Naive thymus-derived CD4-positive, alpha-beta T cell (primary cell): ENCODE data around the gene GTF2A1. TPM values are rescaled to one million over a fixed set of nuclear protein-coding genes. Genes with fewer than 3 reads are reported as not detected.

Experiments used
- ATAC-seq: fragments of 150-1000 bp; cut with Tn5 transposase; 2 replicates; pipeline ENCODE4 v1.10.0; 2021; ENCODE audit warnings: mild to moderate bottlenecking, moderate library complexity
- CTCF ChIA-PET: fragments of 350-600 bp; sonication (Branson Sonifier 250); formaldehyde crosslinking; loops from one replicate; lab custom pipeline; 2021; ENCODE audit warnings: antibody characterized with exemption; lab: Charles Lee
- POLR2A ChIA-PET: fragments of 350-600 bp; sonication (Branson Sonifier 250); formaldehyde crosslinking; loops from one replicate; lab custom pipeline; 2021; ENCODE audit warnings: antibody characterized with exemption, inconsistent platforms; lab: Charles Lee
- DNase-seq, 9 donors: peaks; one replicate each; pipeline versions ENCODE4 v3.0.0 to v3.0.0-alpha.2; 2020 to 2022; ENCODE audit warnings: mixed read lengths in 1 of 9
- H3K27ac ChIP-seq: one replicate; pipeline ENCODE4 v1.7.0; 2013; ENCODE audit warnings: mild to moderate bottlenecking, low read depth, low read length, moderate library complexity
- H3K27me3 ChIP-seq, 2 donors: one replicate each; pipeline ENCODE4 v1.7.0; 2013; ENCODE audit warnings: low read length in 2 of 2, mild to moderate bottlenecking in 2 of 2, moderate library complexity in 2 of 2; ENCODE audit not compliant: control insufficient read depth in 2 of 2, insufficient read depth in 2 of 2
- H3K36me3 ChIP-seq, 3 experiments: 1 replicate in 2 of 3; 2 replicates in 1 of 3; pipeline ENCODE4 v1.7.0; 2013; ENCODE audit warnings: low read length in 3 of 3, mild to moderate bottlenecking in 3 of 3, moderate library complexity in 1 of 3; ENCODE audit not compliant: insufficient read depth in 3 of 3, control insufficient read depth in 2 of 3
- H3K4me1 ChIP-seq, 2 donors: one replicate each; pipeline ENCODE4 v1.7.0; 2013; ENCODE audit warnings: low read length in 2 of 2, mild to moderate bottlenecking in 2 of 2, moderate library complexity in 1 of 2; ENCODE audit not compliant: control insufficient read depth in 2 of 2, insufficient read depth in 2 of 2
- H3K4me3 ChIP-seq: 2 replicates; pipeline ENCODE4 v1.7.0; 2013; ENCODE audit warnings: mild to moderate bottlenecking, low read length
- H3K9me3 ChIP-seq, 3 experiments: 1 replicate in 2 of 3; 2 replicates in 1 of 3; pipeline ENCODE4 v1.7.0; 2013; ENCODE audit warnings: low read length in 3 of 3; ENCODE audit not compliant: control insufficient read depth in 2 of 3
- H3K27ac Mint-ChIP-seq, 9 donors: one replicate each; pipeline ENCODE4 v1.8.0; 2020 to 2022; ENCODE audit warnings: mixed read lengths in 9 of 9, mild to moderate bottlenecking in 8 of 9, moderate library complexity in 5 of 9, inconsistent platforms in 2 of 9
- H3K27me3 Mint-ChIP-seq, 5 donors: one replicate each; pipeline ENCODE4 v1.8.0; 2021 to 2022; ENCODE audit warnings: mixed read lengths in 5 of 5, mild to moderate bottlenecking in 1 of 5
- H3K36me3 Mint-ChIP-seq, 5 donors: one replicate each; pipeline ENCODE4 v1.8.0; 2020 to 2022; ENCODE audit warnings: mixed read lengths in 5 of 5, mild to moderate bottlenecking in 3 of 5, inconsistent platforms in 1 of 5
- H3K4me1 Mint-ChIP-seq, 7 donors: one replicate each; pipeline ENCODE4 v1.8.0; 2020 to 2022; ENCODE audit warnings: mixed read lengths in 7 of 7, mild to moderate bottlenecking in 3 of 7, inconsistent platforms in 1 of 7
- H3K4me3 Mint-ChIP-seq, 10 donors: one replicate each; pipeline ENCODE4 v1.8.0; 2020 to 2022; ENCODE audit warnings: mild to moderate bottlenecking in 10 of 10, mixed read lengths in 10 of 10, moderate library complexity in 6 of 10, inconsistent platforms in 2 of 10
- H3K9me3 Mint-ChIP-seq, 11 donors: one replicate each; pipeline ENCODE4 v1.8.0; 2020 to 2022; ENCODE audit warnings: mixed read lengths in 11 of 11, mild to moderate bottlenecking in 4 of 11, inconsistent platforms in 1 of 11, moderate library complexity in 1 of 11
- intact Hi-C, 2 donors: fragments of 100-400 bp; cut with micrococcal nuclease; formaldehyde crosslinking; loops; one replicate each; pipeline ENCODE4 v1.15.1; 2023
- polyA plus RNA-seq, 2 donors: library from polyadenylated mRNA; unstranded; fragments of 300-500 nt; fragmentation: Illumina TruSeq; gene quantifications; one replicate each; pipeline ENCODE4 v1.2.3, GENCODE V29; 2021
- total RNA-seq, 6 experiments: library from RNA in 5 of 6; stranded (reverse) in 5 of 6; gene quantifications; 1 replicate in 5 of 6; 2 replicates in 1 of 6; pipeline ENCODE4 v1.2.3 and lab custom pipeline; 2021 to 2026

GTF2A1 gene
- total and polyA plus RNA-seq, 7 experiments from 2014 or later = 8.4 to 39.2 (median 26.9) TPM

GRCh38 chr14:81264671-81265070 is 43.9 kb upstream of the GTF2A1 start:
- H3K9me3 Mint-ChIP-seq = no peaks in the 10 kb centered on the region
- H3K27ac Mint-ChIP-seq = no peak overlapping the region
- DNase-seq (no peak), ATAC-seq (no peak)
- Histone ChIP-seq H3K4me3 (no peak overlapping the region), H3K4me1 (no peaks in the 10 kb centered on the region), H3K27me3 (no peaks in the 10 kb centered on the region), H3K27ac (no peak overlapping the region), H3K36me3 (no peaks in the 10 kb centered on the region), H3K9me3 (no peaks in the 10 kb centered on the region)
- intact Hi-C loops = no loop called here
- no peaks in the 10 kb centered on the region for H3K36me3 Mint-ChIP-seq
- ChIA-PET CTCF (interaction anchor here (0.6 kb wide), 1 partner anchor 93 kb away, joined by 4 read pairs; no protein-coding TSS in a partner anchor), POLR2A (no interaction called here)
- H3K4me1 Mint-ChIP-seq = peaks cover 0 to 21% (median 6%) of the 10 kb centered on the region in 7 donors
- peaks cover 12 to 46% (median 37%) of the 10 kb centered on the region in 5 donors for H3K27me3 Mint-ChIP-seq
- H3K4me3 Mint-ChIP-seq = no peak overlapping the region

DNA sequence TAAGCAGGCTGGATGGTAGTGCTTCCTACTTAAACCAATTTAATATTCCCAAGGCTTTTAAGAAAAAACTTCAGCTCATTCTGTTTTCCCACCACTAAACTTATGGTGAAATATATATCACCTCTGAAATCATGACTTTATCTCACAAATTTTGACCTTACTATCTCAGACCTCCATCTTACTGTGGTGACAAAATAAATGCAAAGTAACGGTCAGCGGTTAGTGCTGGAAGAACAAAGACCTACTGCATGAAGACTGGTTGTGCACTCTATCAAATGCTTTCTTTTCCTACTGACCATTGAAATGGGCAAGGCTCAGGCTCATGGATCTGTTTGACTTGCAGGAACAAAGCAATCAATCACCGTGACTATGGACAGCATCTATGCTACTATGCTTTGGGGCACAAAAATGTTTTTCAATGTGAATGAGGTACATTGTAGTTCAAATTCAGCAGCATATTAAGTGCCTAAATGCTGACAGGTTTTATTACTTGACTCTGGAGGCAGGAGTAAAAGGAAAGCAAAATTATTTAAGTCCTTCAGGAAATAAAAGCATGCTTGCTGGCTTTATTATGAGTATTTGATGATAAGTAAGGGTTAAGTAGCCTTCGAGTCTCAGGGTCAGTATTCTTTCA is 43.1 kb upstream of the GTF2A1 start:
- Mint-ChIP-seq H3K4me3 (no peak overlapping the region), H3K4me1 (peaks cover 0 to 17% (median 6%) of the 10 kb centered on the region in 7 donors), H3K27ac (no peak overlapping the region), H3K9me3 (no peaks in the 10 kb centered on the region), H3K27me3 (peaks cover 8 to 43% (median 40%) of the 10 kb centered on the region in 5 donors), H3K36me3 (no peaks in the 10 kb centered on the region)
- no peaks in the 10 kb centered on the region for H3K36me3 ChIP-seq
- CTCF ChIA-PET = no interaction called here
- POLR2A ChIA-PET = interaction anchor here (0.6 kb wide), 1 partner anchor 197 kb away, joined by 3 read pairs; no protein-coding TSS in a partner anchor
- H3K4me3 ChIP-seq = no peak overlapping the region
- no peaks in the 10 kb centered on the region for H3K4me1 ChIP-seq
- H3K27ac ChIP-seq = no peak overlapping the region
- ATAC-seq = peak; percentile 40
- no peaks in the 10 kb centered on the region for H3K9me3 ChIP-seq
- intact Hi-C loops = no loop called here
- no peaks in the 10 kb centered on the region for H3K27me3 ChIP-seq
- no peak for DNase-seq

DNA sequence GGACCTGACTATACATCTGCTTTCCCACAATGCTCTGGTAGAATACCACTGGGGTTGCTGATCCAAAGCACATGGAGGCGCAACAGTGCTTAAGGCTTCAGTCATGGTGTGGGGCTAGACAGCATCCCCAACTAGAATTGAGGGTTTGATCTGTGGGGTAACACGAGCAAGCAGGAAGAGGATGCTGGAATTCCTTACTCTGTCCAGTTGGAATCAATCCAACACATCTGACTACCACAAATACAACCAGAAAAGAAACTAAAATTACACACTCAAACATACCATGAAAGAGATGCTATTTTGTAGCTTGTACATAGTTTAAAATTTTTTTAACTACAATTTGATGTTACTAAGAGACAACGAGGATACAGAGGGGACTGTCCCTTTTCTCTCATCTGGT is 40.4 kb upstream of the GTF2A1 start:
- Mint-ChIP-seq H3K27me3 (peaks cover 0 to 25% (median 24%) of the 10 kb centered on the region in 5 donors), H3K4me1 (peaks cover 0 to 4% (median 1%) of the 10 kb centered on the region in 7 donors), H3K9me3 (no peaks in the 10 kb centered on the region), H3K4me3 (no peak overlapping the region), H3K36me3 (no peaks in the 10 kb centered on the region), H3K27ac (no peak overlapping the region)
- H3K4me1 ChIP-seq = no peaks in the 10 kb centered on the region
- ATAC-seq (no peak), DNase-seq (no peak)
- no peaks in the 10 kb centered on the region for H3K9me3 ChIP-seq
- H3K27ac ChIP-seq = no peak overlapping the region
- no peaks in the 10 kb centered on the region for H3K27me3 ChIP-seq
- H3K36me3 ChIP-seq = no peaks in the 10 kb centered on the region
- ChIA-PET POLR2A (no interaction called here), CTCF (no interaction called here)
- H3K4me3 ChIP-seq = no peak overlapping the region
- intact Hi-C loops = no loop called here

DNA sequence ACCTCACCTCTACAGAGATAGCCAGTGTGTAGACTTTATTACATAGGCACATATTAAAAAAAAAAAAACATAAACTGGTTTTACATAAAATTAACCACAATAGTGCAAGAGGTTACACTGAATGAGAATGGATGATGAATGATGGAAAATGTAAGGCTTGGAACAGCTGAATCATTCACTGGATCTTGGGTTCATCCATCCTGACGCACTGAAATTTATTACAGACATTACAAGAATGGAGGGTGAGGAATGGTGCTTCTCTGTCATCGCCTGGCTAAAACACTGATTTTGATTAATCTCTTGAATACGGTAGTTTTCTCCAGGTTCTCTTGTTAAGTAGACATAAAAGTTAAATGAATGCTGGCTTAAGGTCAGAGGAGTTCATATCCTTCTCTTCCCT is 40.0 kb upstream of the GTF2A1 start:
- Histone ChIP-seq H3K4me3 (no peak overlapping the region), H3K27ac (no peak overlapping the region), H3K36me3 (no peaks in the 10 kb centered on the region), H3K27me3 (no peaks in the 10 kb centered on the region), H3K4me1 (no peaks in the 10 kb centered on the region), H3K9me3 (no peaks in the 10 kb centered on the region)
- H3K9me3 Mint-ChIP-seq = no peaks in the 10 kb centered on the region
- peaks cover 0 to 25% (median 20%) of the 10 kb centered on the region in 5 donors for H3K27me3 Mint-ChIP-seq
- peaks cover 0 to 3% (median 0%) of the 10 kb centered on the region in 7 donors for H3K4me1 Mint-ChIP-seq
- H3K4me3 Mint-ChIP-seq = no peak overlapping the region
- no peak for DNase-seq
- intact Hi-C loops = no loop called here
- H3K27ac Mint-ChIP-seq = no peak overlapping the region
- ChIA-PET CTCF (no interaction called here), POLR2A (no interaction called here)
- no peak for ATAC-seq
- H3K36me3 Mint-ChIP-seq = no peaks in the 10 kb centered on the region

DNA sequence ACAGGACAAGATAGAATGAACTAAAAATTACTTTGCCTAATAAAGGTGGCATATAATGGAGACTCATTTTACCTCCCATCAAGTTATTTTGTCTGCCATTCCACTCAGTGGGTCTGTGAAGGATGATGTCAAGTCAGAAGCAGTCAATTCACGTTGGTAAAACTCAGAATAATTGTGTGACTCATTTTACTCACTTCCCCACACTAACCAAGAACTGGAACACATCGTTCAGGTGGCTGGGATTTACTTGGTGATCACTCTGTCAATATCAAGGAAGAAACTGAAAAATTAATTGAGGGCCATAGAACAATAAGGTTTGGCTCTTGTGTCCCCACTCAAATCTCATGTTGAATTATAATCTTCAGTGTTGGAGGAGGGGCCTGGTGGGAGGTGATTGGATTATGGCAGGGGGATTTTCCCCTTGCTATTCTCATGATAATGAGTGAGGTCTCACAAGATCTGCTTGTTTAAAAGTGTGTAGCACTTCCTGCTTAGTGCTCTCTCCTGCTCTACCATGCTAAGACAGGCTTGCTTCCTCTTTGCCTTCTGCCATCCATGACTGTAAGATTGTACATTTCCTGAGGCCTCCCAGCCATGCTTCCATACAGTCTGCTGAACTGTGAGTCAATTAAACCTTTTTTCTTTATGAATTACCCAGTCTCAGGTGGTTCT is 35.7 kb upstream of the GTF2A1 start:
- no peaks in the 10 kb centered on the region for H3K4me1 ChIP-seq
- intact Hi-C loops = no loop called here
- Mint-ChIP-seq H3K27me3 (peaks cover 0 to 23% (median 5%) of the 10 kb centered on the region in 5 donors), H3K4me1 (peaks cover 0 to 3% (median 0%) of the 10 kb centered on the region in 7 donors), H3K9me3 (no peaks in the 10 kb centered on the region), H3K36me3 (no peaks in the 10 kb centered on the region), H3K27ac (no peak overlapping the region), H3K4me3 (no peak overlapping the region)
- no peak overlapping the region for H3K4me3 ChIP-seq
- H3K9me3 ChIP-seq = no peaks in the 10 kb centered on the region
- no peaks in the 10 kb centered on the region for H3K36me3 ChIP-seq
- H3K27me3 ChIP-seq = no peaks in the 10 kb centered on the region
- peak; percentile 61 for ATAC-seq
- CTCF ChIA-PET = no interaction called here
- no peak for DNase-seq
- POLR2A ChIA-PET = no interaction called here
- H3K27ac ChIP-seq = no peak overlapping the region

DNA sequence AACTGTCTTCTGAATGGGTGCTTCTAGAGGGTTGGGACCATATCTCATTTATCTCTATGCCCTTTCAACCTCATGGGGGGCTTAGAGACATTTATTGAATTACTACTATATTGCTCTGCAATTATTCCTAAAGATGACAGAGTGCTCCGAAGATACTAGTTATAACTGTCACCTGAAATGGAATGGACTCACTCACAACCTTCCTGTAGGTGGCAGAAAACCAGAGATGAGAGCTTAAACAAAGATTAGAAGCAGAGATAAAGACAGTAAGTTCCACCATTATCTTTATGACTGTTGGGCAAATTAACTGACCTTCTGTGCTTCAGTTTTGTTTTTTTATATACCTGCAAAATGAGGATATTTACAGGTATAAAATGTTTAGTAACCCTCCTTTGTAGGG is 31.5 kb upstream of the GTF2A1 start:
- Mint-ChIP-seq H3K36me3 (no peaks in the 10 kb centered on the region), H3K4me1 (peaks cover 0 to 3% (median 0%) of the 10 kb centered on the region in 7 donors), H3K27me3 (peaks cover 0 to 11% (median 0%) of the 10 kb centered on the region in 5 donors), H3K4me3 (no peak overlapping the region), H3K9me3 (peaks cover 0 to 1% (median 0%) of the 10 kb centered on the region in 11 donors), H3K27ac (no peak overlapping the region)
- Histone ChIP-seq H3K27ac (no peak overlapping the region), H3K4me3 (no peak overlapping the region), H3K4me1 (no peaks in the 10 kb centered on the region), H3K36me3 (no peaks in the 10 kb centered on the region), H3K27me3 (no peaks in the 10 kb centered on the region), H3K9me3 (no peaks in the 10 kb centered on the region)
- ChIA-PET CTCF (no interaction called here), POLR2A (no interaction called here)
- intact Hi-C loops = no loop called here
- ATAC-seq (no peak), DNase-seq (no peak)
